Stimulated activated CD4-positive, alpha-beta T cell treated with anti-CD3 and anti-CD28 coated beads, Interleukin-2, amount 100 ng/mL, for 48 hours (primary cell): ENCODE measurements around the gene ONECUT3.
"Not testable (repeated sequence)": the region's sequence is repeated elsewhere in the genome, so short reads cannot be mapped to it uniquely, and the experiment has no call there.

Experiments
- DNase-seq, 2 donors: peaks; one replicate each; pipeline ENCODE4 v3.0.0-alpha.2; 2020

Gene ONECUT3

DNA sequence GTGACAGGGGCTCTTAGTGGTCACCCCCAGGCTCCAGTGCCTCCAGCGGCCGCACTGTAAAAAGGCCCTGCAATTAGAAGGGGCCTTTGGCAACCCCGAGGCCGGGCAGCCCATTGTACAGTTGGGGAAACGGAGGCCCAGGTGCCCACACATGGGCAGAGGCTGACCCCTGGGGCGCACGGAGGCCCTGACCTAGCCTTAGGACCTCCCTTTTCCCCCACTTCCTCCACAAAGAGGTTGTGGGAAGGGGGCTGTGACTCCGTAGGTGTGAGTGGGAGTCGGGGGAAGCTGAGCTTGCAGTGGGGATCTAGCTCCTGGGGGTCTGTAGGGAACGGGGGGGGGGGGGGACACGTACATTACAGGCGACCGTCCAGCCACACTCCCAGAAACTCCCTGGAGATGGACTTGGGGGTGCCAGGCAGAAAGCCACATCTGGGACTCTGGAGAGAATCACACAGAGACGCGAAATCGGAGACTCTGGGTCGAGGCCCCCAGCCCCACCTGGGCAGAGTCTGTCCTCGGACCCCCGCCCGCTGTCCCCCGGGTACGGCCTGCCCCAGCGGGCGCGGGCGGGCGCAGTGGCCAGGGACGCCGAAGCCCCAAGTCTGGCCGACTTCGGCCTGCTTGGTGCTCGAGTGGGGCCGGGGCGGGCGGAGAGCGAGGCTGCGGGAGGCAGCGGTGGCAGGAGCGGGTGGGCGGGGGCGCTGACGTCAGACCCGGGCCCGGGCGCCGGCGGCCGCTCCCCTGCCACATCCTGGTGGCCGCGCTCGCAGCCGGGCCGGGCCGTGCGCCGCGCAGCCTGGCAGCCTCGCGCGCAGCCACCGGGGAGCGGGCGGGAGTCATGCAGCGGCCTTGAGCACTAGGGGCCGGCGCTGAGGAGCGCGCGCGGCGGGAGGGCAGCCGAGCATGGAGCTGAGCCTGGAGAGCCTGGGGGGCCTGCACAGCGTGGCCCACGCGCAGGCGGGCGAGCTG, at the start of gene ONECUT3:
TSS of gene ONECUT3 (plus strand) at position 750 of the 972 bp plus-strand sequence. CDS start at position 907, 157 bp downstream.
- no peak for DNase-seq

GRCh38 chr19:1704339-1704738, 49.0 kb upstream of the ONECUT3 start:
- no peak for DNase-seq

GRCh38 chr19:1705367-1705766, 47.9 kb upstream of the ONECUT3 start:
- DNase-seq = no peak

DNA sequence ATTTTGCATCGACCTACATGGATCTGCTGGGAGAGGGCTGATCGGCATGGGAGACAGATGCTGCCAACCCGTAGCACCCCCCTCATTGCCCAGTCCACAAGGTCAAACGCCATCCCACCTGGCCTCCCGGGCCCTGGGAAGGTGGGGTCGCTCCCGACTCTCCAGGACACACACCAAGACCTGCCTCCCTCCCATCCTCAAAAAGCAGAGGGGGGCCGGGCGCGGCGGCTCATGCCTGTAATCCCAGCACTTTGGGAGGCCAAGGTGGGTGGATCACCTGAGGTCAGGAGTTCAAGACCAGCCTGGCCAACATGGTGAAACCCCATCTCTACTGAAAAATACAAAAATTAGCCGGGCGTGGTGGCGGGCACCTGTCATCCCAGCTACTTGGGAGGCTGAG, 46.7 kb upstream of the ONECUT3 start:
- DNase-seq = not testable (repeated sequence)

- DNase-seq = no peak
These were observed 46.1 kb upstream of the ONECUT3 start for GRCh38 chr19:1707240-1707639.

GRCh38 chr19:1713170-1713569, 40.1 kb upstream of the ONECUT3 start:
- no peak for DNase-seq

GRCh38 chr19:1715540-1715939, 37.8 kb upstream of the ONECUT3 start:
- no peak for DNase-seq

DNA sequence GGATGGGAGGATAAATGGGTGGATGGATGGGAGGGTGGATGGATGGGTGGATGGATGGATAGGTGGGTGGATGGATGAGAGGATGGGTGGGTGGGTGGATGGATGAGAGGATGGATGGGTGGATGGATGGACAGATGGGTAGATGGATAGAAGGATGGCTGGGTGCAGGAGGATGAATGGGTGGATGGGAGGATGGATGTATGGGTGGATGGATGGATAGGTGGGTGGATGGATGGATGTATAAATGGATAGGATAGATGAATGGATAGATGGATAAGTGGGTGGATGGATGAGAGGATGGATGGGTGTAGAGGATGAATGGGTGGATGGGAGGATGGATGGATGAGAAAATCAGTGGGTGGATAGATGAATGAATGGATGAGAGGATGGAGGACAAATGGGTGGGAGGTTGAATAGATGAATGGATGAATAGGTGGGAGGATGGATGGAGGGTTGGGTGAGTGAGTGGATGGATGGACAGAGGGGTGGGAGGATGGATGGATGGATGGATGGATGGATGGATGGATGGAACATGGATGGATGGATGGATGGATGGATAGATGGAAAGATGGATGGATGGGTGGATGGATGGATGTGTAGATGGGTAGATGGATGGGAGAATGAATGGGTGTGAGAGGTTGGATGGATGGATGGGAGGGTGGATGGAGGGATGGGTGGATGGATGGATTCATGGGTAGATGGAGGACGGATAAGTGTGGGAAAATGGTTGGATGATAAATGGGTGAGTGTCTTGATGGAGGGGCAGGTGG, 35.9 kb upstream of the ONECUT3 start:
- DNase-seq = no peak

DNA sequence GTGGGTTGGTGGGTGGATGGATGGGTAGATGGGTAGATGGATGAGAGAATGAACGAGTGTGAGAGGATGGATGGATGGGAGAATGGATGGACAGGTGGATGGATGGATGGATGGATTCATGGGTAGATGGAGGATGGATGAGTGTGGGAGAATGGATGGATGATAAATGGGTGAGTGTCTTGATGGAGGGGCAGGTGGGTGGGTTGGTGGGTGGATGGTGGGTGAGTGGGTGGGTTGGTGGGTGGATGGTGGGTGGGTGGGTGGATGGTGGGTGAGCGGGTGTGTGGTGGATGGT, 35.4 kb upstream of the ONECUT3 start:
- DNase-seq = no peak

GRCh38 chr19:1718420-1719291, 34.6 kb upstream of the ONECUT3 start:
- no peak for DNase-seq

DNA sequence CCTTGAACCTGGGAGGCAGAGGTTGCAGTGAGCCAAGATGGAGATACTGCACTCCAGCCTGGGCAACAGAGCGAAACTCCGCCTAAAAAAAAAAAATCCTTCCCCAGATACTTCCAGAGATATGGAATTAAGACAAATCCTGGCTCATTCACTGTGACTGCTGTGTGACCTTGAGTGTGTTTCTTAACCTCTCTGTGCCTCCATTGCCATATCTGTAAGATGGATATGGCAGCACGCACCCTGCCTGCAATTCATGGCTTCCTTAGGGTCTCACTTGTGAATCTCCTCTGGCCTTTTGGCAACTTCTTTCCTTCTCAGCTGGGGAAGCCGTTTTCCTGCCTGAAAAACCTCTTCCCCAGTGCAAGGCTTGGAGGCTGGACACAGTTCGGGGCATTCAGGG, 33.8 kb upstream of the ONECUT3 start:
- no peak for DNase-seq

DNA sequence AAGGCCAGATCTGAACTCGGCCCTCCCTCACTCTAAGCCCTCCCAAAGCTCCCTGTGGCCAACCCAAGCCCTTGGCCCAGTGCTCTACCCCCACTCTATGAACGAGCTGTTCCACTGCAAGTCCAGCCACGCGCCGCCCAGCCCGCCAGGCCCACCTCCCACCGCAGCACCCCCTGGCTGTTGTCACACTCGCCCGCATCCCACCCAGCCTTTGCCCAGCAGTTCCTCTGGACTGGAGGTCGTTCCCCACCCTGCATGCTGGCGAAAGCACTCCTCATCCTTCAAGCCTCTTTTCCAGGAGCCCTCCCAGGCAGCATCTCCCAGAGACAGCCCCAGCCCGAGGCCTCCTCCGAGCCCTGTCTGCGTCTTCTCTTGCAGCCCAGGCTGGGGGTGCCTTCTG, 33.1 kb upstream of the ONECUT3 start:
- DNase-seq = no peak

DNA sequence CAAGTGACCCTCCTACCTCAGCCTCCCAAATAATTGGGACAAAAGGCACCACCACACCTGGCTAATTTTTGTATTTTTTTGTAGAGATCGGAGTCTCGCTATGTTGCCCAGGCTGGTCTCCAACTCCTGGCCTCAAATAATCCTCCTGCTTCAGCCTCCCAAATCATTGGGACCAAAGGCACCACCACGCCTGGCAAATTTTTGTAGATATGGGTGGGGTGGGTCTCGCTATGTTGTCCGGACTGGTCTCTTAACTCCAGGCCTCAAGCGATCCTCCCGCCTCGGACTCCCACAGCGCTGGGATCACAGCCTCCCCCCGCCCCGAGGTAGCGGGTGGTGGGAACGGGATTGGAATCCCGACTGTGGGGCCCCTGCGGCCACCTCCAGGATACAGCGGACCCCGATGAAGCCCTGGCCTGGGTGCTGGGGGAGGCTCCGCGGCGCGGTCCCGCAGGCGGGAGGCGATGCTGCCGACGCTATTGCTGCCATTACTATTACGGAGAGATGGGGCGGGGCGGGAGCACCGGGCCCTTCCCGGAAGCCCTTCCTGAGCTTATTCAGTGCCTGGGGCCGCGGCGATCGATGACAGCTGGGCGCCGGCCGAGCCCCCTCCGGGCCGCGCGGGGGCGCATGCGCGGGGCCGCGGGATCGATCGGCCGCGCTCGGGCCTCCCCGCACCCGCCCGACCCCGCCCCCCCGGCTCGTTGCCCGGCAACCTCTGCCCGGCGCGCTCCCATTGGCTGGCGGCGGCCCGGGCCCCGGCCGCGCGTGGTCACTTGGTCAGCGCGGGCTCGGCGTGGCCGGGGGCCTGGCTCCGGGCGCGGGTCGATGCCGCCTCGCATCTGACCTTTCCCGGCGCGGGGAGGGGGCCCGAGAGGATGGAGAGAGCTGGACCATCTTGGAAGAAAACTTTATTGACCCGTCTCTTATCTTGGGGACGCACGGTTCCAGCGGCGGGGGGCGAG, 27.9 kb upstream of the ONECUT3 start:
- DNase-seq = peak; percentile 35 to 40

DNA sequence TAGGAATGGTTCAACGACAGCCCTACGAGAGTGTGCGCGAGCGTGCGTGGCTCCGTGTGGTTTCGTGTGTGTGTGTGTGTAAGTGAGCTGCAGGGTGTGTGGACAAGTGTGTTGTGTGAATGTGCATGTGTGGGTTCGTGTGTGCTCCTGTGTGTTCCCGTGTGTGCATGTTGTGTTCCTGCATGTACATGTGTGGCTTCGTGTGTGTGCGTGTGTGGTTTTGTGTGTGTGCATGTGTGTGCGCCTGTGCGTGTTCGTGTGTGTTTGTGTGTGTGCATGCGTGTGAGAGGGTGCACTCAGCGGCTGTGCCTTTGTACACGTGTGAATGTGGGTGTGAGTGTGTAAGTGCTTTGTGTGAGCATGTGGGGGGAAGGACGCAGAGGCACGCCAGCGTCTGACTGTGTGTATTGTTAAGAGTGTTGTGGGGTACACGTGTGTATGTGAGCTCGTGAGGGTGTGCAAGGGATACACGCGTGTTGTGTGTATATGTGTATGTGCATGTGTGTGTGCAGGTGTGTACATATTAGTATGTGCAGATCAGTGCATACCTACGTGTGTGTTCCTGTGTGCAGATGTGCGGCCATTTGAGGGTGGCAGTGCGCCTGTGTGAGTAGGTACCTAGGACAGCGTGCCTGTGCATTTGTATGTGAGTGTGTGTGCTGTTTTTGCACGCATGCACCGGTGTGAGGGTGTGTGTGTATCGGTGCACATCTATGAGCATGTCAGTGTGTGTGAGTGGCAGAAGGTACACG, 24.3 kb upstream of the ONECUT3 start:
- DNase-seq = no peak

DNA sequence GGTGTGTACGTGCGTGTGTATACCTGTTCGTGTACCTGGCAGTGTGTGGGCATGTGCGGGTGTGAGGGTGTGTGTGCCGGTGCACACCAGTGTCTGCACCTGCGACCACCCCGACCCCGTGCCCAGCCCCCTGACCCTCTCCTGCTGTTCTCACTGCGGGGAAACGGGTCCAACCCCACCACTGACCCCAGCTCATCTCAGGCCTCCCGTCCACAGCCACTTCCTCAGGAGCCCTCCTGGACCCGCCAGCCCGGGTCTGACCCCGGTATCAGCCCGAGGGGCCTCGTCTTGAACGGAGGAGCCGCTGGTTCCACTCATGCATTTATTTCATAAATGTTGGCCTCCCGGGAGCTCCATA, 23.8 kb upstream of the ONECUT3 start:
- DNase-seq = no peak

GRCh38 chr19:1730157-1730556, 23.1 kb upstream of the ONECUT3 start:
- no peak for DNase-seq

DNA sequence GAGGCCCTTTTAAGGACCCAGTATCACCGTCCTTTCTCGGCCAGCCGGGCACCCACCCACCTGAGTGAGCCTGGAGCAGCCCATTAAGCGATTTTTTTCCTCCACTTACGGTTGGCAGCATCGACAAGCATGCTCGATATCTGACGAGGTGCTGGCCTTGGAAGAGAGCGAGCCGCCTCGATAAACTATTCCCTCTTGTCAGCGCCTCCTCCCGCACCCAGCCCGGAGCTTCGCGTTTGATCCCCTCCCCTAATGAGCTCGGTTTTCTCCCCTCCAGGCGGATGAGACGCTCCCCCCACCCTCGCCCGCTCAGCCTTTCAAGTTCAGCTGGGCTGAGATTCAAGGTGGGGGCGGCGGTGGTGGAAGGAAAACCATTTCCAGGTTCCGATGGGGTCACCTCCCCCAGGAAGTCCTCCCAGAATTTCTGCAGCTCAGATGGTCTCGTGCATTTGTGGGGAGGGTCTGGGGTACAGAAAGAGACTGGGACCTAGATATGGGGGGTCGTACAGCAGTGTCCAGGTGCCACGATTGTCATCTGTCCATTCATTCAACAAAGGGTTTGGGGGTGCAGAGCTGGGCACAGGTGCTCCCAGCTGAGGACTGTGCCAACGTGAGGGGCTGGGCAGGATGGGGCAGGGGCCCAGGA, 18.9 kb upstream of the ONECUT3 start:
- DNase-seq = no peak

DNA sequence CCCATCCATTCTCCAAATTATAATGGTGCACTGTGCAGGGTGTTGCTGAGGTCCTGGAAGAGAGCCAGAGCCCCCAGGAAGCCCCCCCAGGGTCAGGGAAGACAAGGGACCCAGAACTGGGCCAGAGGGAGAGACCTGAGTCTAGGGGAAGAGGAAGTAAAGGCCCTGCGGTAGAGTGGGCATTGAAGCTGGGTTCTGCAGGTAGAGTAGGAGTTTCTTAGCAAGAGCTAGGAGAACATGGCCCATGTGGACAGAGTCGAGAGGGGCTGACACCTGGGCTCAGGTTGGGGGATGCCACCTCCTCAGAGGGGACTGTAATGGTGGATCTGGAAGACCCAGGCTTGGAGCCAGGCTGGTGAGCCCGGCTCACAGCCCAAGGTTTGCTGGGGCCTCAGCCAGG, 17.0 kb upstream of the ONECUT3 start:
- DNase-seq = no peak

GRCh38 chr19:1736927-1737326, 16.4 kb upstream of the ONECUT3 start:
- DNase-seq = no peak

DNA sequence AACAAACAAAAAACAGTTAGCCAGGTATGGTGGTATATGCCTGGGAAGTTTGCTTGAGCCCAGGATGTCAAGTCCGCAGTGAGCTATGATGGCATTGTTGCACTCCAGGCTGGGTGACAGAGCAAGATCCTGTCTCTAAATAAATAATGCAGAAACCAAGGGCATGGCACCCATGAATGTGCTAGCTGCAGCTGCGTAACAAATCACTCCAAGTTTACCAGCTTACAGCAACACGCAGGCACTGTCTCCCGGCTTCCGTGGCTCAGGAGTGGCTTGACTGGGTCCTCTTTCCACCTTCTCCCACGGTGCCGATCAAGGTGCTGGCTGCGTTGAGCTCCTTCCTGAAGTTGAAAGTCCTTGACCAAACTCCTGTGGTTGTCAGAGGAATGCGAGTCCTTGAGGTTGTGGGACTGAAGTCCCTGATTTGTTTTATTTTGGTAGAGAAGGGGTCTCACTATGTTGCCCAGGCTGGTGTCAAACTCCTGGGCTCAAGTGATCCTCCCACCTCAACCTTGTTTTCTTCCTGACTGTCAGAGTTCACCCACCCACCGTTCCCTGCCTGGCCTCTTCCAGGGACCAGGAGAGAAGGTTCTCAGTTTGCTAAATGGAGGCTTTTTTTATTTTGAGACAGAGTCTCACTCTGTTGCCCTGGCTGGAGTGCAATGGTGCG, 13.2 kb upstream of the ONECUT3 start:
- no peak for DNase-seq
